ENCODE measurements around the gene KIF26B.

KIF26B gene

GRCh38 chr1:245278846-245279245, 124.1 kb downstream of the KIF26B start:
- H3K9me3 ChIP-seq (replicated peaks; ENCODE audit: insufficient read depth, low read length), result no peaks in the 10 kb centered on the region
- TF ChIP-seq CTCF (IDR thresholded peaks at IDR 0.05; ENCODE audit: low read length) (no peak), EZH2phosphoT487 (IDR thresholded peaks at IDR 0.05; ENCODE audit: low read length) (no peak), EZH2 (optimal IDR thresholded peaks at IDR 0.05; ENCODE audit: low read depth, low read length) (no peak)
- no peaks in the 10 kb centered on the region for H4K20me1 ChIP-seq (ENCODE audit: insufficient read depth, low read length)
- H3F3A ChIP-seq (ENCODE audit: insufficient read depth, low read length), result no peaks in the 10 kb centered on the region
- no peaks in the 10 kb centered on the region for H3K9me2 ChIP-seq (replicated peaks; ENCODE audit: insufficient read depth, low read length)
- H3K79me2 ChIP-seq (ENCODE audit: low read length), result no peaks in the 10 kb centered on the region
- H3K4me3 ChIP-seq (ENCODE audit: low read length), result no peak overlapping the region
- no peaks in the 10 kb centered on the region for H3K36me3 ChIP-seq (replicated peaks; ENCODE audit: insufficient read depth, low read length)
- H3K27ac ChIP-seq (ENCODE audit: low read length), result no peak overlapping the region
- no peaks in the 10 kb centered on the region for H3K27me3 ChIP-seq (replicated peaks; ENCODE audit: insufficient read depth, low read length)
- H2AFZ ChIP-seq (ENCODE audit: low read length), result no peak overlapping the region
- DNase-seq, result no peak
- no peak overlapping the region for H3K9ac ChIP-seq (ENCODE audit: low read length)
- no peaks in the 10 kb centered on the region for H3K4me1 ChIP-seq (ENCODE audit: low read length)
- no peak overlapping the region for H3K4me2 ChIP-seq (ENCODE audit: low read depth, low read length)

- Histone ChIP-seq H3K9me2 (replicated peaks; ENCODE audit: insufficient read depth, low read length) (no peaks in the 10 kb centered on the region), H3K79me2 (ENCODE audit: low read length) (no peaks in the 10 kb centered on the region), H2AFZ (ENCODE audit: low read length) (no peak overlapping the region), H3K9me3 (replicated peaks; ENCODE audit: insufficient read depth, low read length) (no peaks in the 10 kb centered on the region), H3K36me3 (replicated peaks; ENCODE audit: insufficient read depth, low read length) (no peaks in the 10 kb centered on the region), H3K4me3 (ENCODE audit: low read length) (no peak overlapping the region), H3K9ac (ENCODE audit: low read length) (no peak overlapping the region), H3K4me1 (ENCODE audit: low read length) (no peaks in the 10 kb centered on the region), H3K27ac (ENCODE audit: low read length) (no peak overlapping the region), H3F3A (ENCODE audit: insufficient read depth, low read length) (no peaks in the 10 kb centered on the region), H3K4me2 (ENCODE audit: low read depth, low read length) (no peak overlapping the region), H3K27me3 (replicated peaks; ENCODE audit: insufficient read depth, low read length) (no peaks in the 10 kb centered on the region), H4K20me1 (ENCODE audit: insufficient read depth, low read length) (no peaks in the 10 kb centered on the region)
- no peak for DNase-seq
- no peak for TF ChIP-seq CTCF (IDR thresholded peaks at IDR 0.05; ENCODE audit: low read length)
- TF ChIP-seq EZH2 (optimal IDR thresholded peaks at IDR 0.05; ENCODE audit: low read depth, low read length), result no peak
- no peak for TF ChIP-seq EZH2phosphoT487 (IDR thresholded peaks at IDR 0.05; ENCODE audit: low read length)
Measured at GRCh38 chr1:245279346-245279745, 124.6 kb downstream of the KIF26B start.

GRCh38 chr1:245283001-245283400, 128.2 kb downstream of the KIF26B start:
- Histone ChIP-seq H3F3A (ENCODE audit: insufficient read depth, low read length) (no peaks in the 10 kb centered on the region), H3K27ac (ENCODE audit: low read length) (no peak overlapping the region), H3K9me3 (replicated peaks; ENCODE audit: insufficient read depth, low read length) (no peaks in the 10 kb centered on the region), H3K9me2 (replicated peaks; ENCODE audit: insufficient read depth, low read length) (no peaks in the 10 kb centered on the region), H3K4me2 (ENCODE audit: low read depth, low read length) (no peak overlapping the region), H3K79me2 (ENCODE audit: low read length) (no peaks in the 10 kb centered on the region), H2AFZ (ENCODE audit: low read length) (no peak overlapping the region), H3K4me3 (ENCODE audit: low read length) (no peak overlapping the region), H3K4me1 (ENCODE audit: low read length) (no peaks in the 10 kb centered on the region), H4K20me1 (ENCODE audit: insufficient read depth, low read length) (no peaks in the 10 kb centered on the region), H3K27me3 (replicated peaks; ENCODE audit: insufficient read depth, low read length) (no peaks in the 10 kb centered on the region), H3K36me3 (replicated peaks; ENCODE audit: insufficient read depth, low read length) (no peaks in the 10 kb centered on the region), H3K9ac (ENCODE audit: low read length) (no peak overlapping the region)
- DNase-seq, result no peak
- no peak for TF ChIP-seq EZH2 (optimal IDR thresholded peaks at IDR 0.05; ENCODE audit: low read depth, low read length)
- no peak for TF ChIP-seq EZH2phosphoT487 (IDR thresholded peaks at IDR 0.05; ENCODE audit: low read length)
- TF ChIP-seq CTCF (IDR thresholded peaks at IDR 0.05; ENCODE audit: low read length), result no peak

Data from MM.1S (cell line).